Esophagus squamous epithelium (tissue), 5 donors: ENCODE data around the gene DNAJB8. TPM values are rescaled to one million over a fixed set of nuclear protein-coding genes. Genes with fewer than 3 reads are reported as not detected.

Experiments used
- DNase-seq: peaks from one replicate; lab custom pipeline; 2025; lab: John Stamatoyannopoulos, UW
- H3K27ac ChIP-seq, 4 donors: fragments of 200-600 bp; sonication (generic); one replicate each; pipeline ENCODE4 v1.5.1; 2016 to 2019; ENCODE audit warnings: mild to moderate bottlenecking in 1 of 4
- H3K27me3 ChIP-seq, 4 donors: fragments of 200-600 bp; sonication (generic); 1 replicate in 3 of 4; 2 replicates in 1 of 4; pipeline versions ENCODE4 v1.5.1 to v1.6.0; 2017 to 2021; ENCODE audit warnings: antibody characterized with exemption in 1 of 4
- H3K36me3 ChIP-seq, 3 donors: fragments of 200-600 bp; sonication (generic); one replicate each; pipeline ENCODE4 v1.5.1; 2016 to 2019
- H3K4me1 ChIP-seq, 3 donors: fragments of 200-600 bp; sonication (generic); one replicate each; pipeline ENCODE4 v1.5.1; 2017 to 2019
- H3K4me3 ChIP-seq, 4 donors: fragments of 200-600 bp; sonication (generic); 1 replicate in 3 of 4; 2 replicates in 1 of 4; pipeline ENCODE4 v1.5.1; 2016 to 2019; ENCODE audit warnings: mild to moderate bottlenecking in 2 of 4, moderate library complexity in 1 of 4
- H3K9me3 ChIP-seq, 3 donors: fragments of 200-600 bp; sonication (generic); one replicate each; pipeline ENCODE4 v1.5.1; 2016 to 2019
- POLR2A ChIP-seq, 4 donors: fragments of 450-650 bp; IDR thresholded peaks; one replicate each; pipeline ENCODE4 v1.6.1; 2017; ENCODE audit warnings: antibody characterized with exemption in 4 of 4, mild to moderate bottlenecking in 4 of 4, moderate library complexity in 3 of 4
- WGBS, 2 donors: methylation state at CpG; one replicate each; pipeline ENCODE4 v1.1.5; 2018; 5-methylcytosine and 5-hydroxymethylcytosine counted together
- intact Hi-C: fragments of 100-400 bp; cut with DNase I; formaldehyde crosslinking; loops from one replicate; pipeline ENCODE4 v1.15.0; 2022
- total RNA-seq, 4 donors: library from RNA; depleted of rRNA; stranded (reverse); fragments of >200 nt; gene quantifications; one replicate each; pipeline ENCODE4 v1.1.0, GENCODE V29; 2016
- TF ChIP-seq, protein P1 (sequence below), 6 experiments: fragments of 450-650 bp in 4 of 6; fragments of 200-600 bp in 2 of 6; sonication (generic) in 2 of 6; IDR thresholded peaks; one replicate each; pipeline ENCODE4 v1.5.1; 2016 to 2019; ENCODE audit warnings: antibody characterized with exemption in 6 of 6, mild to moderate bottlenecking in 4 of 6, moderate library complexity in 4 of 6
- donor health status: DM: yes; HTN: yes; CAD: no.

The DNAJB8 gene
- total RNA-seq, 4 donors from 2014 or later: not detected

DNA sequence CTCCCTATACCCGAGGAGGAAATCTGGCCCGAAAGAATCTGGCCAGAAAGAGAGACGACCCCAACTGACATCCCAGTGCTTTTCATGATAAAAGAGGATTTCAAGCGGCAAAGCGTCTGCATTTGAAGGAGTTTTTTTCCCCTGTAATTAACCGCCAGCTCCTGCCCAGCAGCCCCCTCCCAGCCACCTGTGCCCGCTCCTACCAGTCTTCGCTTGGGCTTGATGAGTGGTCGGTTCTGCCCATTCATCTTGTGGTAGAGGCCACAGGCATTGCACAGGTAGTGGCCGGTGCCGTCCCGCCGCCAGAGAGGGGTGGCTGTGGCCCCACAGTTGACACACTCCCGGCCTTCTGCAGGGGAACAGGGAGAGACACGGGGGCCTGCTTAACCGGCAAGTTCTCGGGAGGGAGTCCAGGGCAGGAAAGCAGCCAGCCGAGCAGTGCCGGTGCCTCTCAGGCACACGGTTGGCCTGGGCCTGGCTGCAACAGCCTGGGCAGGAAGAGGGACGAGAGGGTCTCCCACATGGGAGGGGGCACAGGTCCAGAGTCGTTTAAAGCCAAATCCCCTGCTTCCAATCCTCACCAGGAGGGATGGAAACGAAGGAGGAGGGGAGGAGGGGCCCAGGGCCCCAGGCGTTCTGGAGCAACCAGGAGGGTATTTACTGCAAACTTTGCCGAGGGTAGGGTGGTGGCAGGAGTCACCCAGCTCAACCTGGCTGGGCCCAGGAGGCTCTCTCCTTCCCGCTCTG is 17.1 kb upstream of the DNAJB8 start:
- Histone ChIP-seq H3K4me3 (peak overlapping the region in 3 of 4 donors; percentile 9 to 58 (median 47)), H3K27me3 (peaks cover 29 to 100% (median 58%) of the 10 kb centered on the region in 4 donors), H3K27ac (peak overlapping the region in 3 of 4 donors; percentile 63 to 66 (median 63)), H3K36me3 (no peaks in the 10 kb centered on the region), H3K9me3 (no peaks in the 10 kb centered on the region), H3K4me1 (peaks cover 24 to 88% (median 29%) of the 10 kb centered on the region in 3 donors)
- intact Hi-C loops: no loop called here
- TF ChIP-seq, protein P1, sequence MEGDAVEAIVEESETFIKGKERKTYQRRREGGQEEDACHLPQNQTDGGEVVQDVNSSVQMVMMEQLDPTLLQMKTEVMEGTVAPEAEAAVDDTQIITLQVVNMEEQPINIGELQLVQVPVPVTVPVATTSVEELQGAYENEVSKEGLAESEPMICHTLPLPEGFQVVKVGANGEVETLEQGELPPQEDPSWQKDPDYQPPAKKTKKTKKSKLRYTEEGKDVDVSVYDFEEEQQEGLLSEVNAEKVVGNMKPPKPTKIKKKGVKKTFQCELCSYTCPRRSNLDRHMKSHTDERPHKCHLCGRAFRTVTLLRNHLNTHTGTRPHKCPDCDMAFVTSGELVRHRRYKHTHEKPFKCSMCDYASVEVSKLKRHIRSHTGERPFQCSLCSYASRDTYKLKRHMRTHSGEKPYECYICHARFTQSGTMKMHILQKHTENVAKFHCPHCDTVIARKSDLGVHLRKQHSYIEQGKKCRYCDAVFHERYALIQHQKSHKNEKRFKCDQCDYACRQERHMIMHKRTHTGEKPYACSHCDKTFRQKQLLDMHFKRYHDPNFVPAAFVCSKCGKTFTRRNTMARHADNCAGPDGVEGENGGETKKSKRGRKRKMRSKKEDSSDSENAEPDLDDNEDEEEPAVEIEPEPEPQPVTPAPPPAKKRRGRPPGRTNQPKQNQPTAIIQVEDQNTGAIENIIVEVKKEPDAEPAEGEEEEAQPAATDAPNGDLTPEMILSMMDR (IDR thresholded peaks at IDR 0.05): no peak
- TF ChIP-seq POLR2A (IDR thresholded peaks at IDR 0.05): no peak
- DNase-seq: no peak
- 12 to 17% methylated on average over 12 to 21 of the region's 26 CpGs for WGBS, 2 donors

- Histone ChIP-seq H3K9me3 (no peaks in the 10 kb centered on the region), H3K27ac (peak overlapping the region in 3 of 4 donors; percentile 63 to 68 (median 63)), H3K4me3 (peak overlapping the region in 3 of 4 donors; percentile 9 to 58 (median 47)), H3K4me1 (peaks cover 15 to 80% (median 21%) of the 10 kb centered on the region in 3 donors), H3K27me3 (peaks cover 23 to 100% (median 50%) of the 10 kb centered on the region in 4 donors), H3K36me3 (no peaks in the 10 kb centered on the region)
- WGBS, 2 donors: 6 to 9% methylated on average over 25 to 28 of the region's 33 CpGs
- no peak for DNase-seq
- intact Hi-C loops: no loop called here
- TF ChIP-seq, protein P1 (IDR thresholded peaks at IDR 0.05): no peak
- no peak for TF ChIP-seq POLR2A (IDR thresholded peaks at IDR 0.05)
Observed at GRCh38 chr3:128482666-128483656, 16.3 kb upstream of the DNAJB8 start.

GRCh38 chr3:128482175-128482574 is 15.5 kb upstream of the DNAJB8 start:
- H3K4me1 ChIP-seq: peaks cover 7 to 72% (median 13%) of the 10 kb centered on the region in 3 donors
- WGBS, 2 donors: 14 to 17% methylated on average over 6 to 10 of the region's 11 CpGs
- DNase-seq: no peak
- no peak overlapping the region for H3K4me3 ChIP-seq
- peaks cover 15 to 100% (median 46%) of the 10 kb centered on the region in 4 donors for H3K27me3 ChIP-seq
- H3K36me3 ChIP-seq: no peaks in the 10 kb centered on the region
- no peak for TF ChIP-seq POLR2A (IDR thresholded peaks at IDR 0.05)
- TF ChIP-seq, protein P1 (IDR thresholded peaks at IDR 0.05): no peak
- H3K9me3 ChIP-seq: no peaks in the 10 kb centered on the region
- H3K27ac ChIP-seq: peak overlapping the region in 3 of 4 donors; percentile 60 to 68 (median 62)
- intact Hi-C loops: no loop called here

GRCh38 chr3:128481438-128481942 is 14.8 kb upstream of the DNAJB8 start:
- peak overlapping the region in 3 of 4 donors; percentile 1 to 42 (median 34) for H3K27ac ChIP-seq
- TF ChIP-seq, protein P1 (IDR thresholded peaks at IDR 0.05): no peak
- no peak for TF ChIP-seq POLR2A (IDR thresholded peaks at IDR 0.05)
- H3K27me3 ChIP-seq: peaks cover 8 to 100% (median 42%) of the 10 kb centered on the region in 4 donors
- H3K36me3 ChIP-seq: no peaks in the 10 kb centered on the region
- DNase-seq: no peak
- H3K4me3 ChIP-seq: no peak overlapping the region
- intact Hi-C loops: no loop called here
- no peaks in the 10 kb centered on the region for H3K9me3 ChIP-seq
- WGBS, 2 donors: 29 to 60% methylated on average over 1 to 3 of the region's 19 CpGs
- H3K4me1 ChIP-seq: peaks cover under 1 to 65% (median 10%) of the 10 kb centered on the region in 3 donors
